GM19023 (cell line): Measurements from ENCODE around the gene NLRP9.
"Not testable (repeated sequence)": the region's sequence is repeated elsewhere in the genome, so short reads cannot be mapped to it uniquely, and the experiment has no call there.

Source experiments
- ATAC-seq: cut with Tn5 transposase; IDR thresholded peaks from one replicate; pipeline ENCODE4 v1.9.1; 2021; ENCODE audit warnings: mild to moderate bottlenecking, moderate library complexity; ENCODE audit not compliant: unreplicated experiment

Gene NLRP9

DNA sequence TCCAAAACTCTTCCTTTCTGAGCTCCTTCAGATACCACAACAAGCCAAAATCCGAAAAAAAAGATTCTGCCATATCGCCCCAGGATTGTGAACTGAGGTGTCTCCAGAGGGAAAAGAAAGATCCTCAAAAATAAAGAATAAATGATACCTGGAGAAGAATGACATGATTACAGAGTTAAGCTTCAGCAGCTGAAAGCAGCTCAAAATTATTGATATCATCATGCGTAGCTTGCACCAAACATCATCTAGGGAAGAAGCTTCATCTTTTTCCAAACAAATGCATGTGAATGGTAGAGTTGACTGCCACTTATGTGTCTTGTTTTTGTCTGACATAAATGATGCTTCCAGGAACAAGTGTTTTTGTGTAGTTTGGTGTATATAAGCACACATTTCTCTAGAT, at the start of gene NLRP9:
NLRP9 (minus strand) TSS at position 101 of the 400 bp plus-strand sequence; CDS start at position 73, 28 bp downstream.
- no peak for ATAC-seq

DNA sequence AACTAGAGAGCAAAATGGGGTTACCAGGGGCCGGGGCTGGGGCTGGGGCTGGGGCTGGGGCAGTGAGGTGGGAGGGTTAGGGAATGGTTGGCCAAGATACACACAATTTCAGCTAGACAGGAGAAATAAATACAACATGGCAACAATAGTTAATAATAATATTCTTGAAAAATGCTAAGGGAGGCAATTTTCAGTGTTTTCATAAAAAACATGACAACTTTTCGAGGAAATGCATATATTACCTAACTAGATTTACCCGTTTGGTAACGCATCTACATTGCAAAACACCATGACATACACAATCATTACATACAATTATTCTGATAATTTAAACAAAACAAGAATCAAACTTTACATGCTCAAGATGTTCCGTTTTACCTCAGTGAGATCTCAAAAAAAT, 42.9 kb upstream of the NLRP9 start:
- no peak for ATAC-seq

DNA sequence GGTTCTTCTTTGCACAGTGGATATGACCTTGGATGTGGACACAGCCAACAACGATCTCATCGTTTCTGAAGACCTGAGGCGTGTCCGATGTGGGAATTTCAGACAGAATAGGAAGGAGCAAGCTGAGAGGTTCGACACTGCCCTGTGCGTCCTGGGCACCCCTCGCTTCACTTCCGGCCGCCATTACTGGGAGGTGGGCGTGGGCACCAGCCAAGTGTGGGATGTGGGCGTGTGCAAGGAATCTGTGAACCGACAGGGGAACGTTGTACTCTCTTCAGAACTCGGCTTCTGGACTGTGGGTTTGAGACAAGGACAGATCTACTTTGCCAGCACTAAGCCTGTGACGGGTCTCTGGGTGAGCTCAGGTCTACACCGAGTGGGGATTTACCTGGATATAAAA, 40.1 kb upstream of the NLRP9 start:
- no peak for ATAC-seq

DNA sequence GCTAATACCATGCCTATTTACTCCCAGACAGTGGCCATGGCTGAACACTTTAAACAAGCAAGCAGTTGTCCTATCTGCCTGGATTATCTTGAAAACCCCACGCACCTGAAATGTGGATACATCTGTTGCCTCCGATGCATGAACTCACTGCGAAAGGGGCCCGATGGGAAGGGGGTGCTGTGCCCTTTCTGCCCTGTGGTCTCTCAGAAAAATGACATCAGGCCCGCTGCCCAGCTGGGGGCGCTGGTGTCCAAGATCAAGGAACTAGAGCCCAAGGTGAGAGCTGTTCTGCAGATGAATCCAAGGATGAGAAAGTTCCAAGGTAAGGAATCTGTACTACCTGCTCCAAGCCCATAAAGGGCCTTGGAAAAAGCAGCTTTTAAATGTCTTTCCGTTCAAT, 39.3 kb upstream of the NLRP9 start:
- no peak for ATAC-seq

GRCh38 chr19:55769632-55770031, 31.4 kb upstream of the NLRP9 start:
- not testable (repeated sequence) for ATAC-seq

GRCh38 chr19:55768818-55769217, 30.6 kb upstream of the NLRP9 start, which contains the start of gene RFPL4AL1:
TSS of gene RFPL4AL1 (plus strand) at chr19:55769118. CDS start at chr19:55771805, 2,687 bp downstream.
- ATAC-seq: not testable (repeated sequence)

GRCh38 chr19:55766466-55766865, 28.3 kb upstream of the NLRP9 start:
- ATAC-seq: no peak

DNA sequence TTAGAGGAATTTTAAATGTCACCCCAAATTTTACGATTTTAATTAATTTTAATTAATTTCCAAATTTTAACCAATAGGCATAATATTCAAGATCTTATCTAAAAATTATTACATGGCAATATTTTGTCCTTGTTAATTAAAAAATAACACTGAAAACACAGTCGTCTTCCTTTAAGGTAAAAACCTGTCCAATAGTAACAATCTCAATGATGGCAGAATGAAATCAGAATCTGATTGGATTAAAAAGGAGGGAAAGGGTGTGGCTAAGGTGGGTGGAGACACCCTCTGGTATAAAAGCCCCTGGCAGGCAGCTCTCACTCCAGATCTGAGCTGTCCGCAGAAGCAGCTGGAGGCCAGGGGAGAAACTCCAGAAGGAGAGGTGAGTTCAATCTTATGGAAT, 20.6 kb upstream of the NLRP9 start, which contains the start of gene RFPL4A:
RFPL4A (plus strand) TSS at position 301 of the 400 bp plus-strand sequence. CDS start 2,704 bp downstream, outside the sequence.
- not testable (repeated sequence) for ATAC-seq

DNA sequence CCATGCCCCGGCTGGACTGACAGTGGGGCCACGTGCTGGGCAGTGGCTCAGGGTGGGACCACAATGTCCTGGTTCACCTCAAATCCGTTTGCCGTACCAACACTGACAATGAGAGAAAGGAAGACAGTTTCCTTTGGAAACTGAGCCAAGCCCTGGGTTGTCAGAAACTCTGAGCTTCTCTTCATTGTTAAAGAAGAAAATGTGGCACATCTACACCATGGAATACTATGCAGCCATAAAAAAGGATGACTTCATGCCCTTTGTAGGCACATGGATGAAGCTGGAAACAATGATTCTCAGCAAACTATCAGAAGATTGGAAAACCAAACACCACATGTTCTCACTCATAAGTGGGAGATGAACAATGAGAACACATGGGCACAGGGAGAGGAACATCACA, 18.6 kb upstream of the NLRP9 start:
- not testable (repeated sequence) for ATAC-seq

DNA sequence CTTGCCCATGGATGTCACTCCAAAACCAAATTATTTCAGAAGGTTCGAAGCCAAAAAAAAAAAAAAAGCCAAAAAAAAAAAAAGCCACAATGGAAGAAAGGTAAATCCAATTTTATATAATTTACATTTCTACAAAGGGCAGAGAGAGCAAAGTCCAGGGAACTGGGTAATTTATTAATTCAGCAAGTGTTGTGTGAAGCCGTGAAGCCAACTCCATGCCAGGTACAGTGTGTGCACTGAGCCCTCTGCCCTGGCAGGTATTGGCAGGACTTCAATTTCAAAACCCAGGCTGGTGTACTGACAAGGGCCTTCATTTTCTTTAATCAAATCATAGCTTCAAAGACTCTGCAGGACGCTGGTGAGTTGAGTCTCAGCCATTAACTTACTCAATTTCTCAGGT, 15.2 kb upstream of the NLRP9 start:
- ATAC-seq: no peak

DNA sequence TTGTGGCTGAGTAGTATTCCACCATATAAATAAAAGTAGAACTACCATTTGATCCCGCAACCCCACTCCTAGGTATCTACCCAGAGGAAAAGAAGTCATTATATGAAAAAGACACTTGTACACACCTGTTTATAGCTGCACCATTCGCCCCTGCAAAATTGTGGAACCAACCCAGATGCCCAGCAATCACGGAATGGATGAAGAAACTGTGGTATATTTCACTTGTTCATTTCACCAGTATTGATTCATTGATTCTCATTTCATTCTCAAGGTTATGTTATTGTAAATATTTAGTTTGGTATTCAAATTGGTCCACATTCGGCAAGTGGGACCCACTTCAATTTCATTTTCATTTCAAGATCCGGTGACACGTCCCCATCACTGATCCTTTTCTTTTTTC, 12.5 kb upstream of the NLRP9 start:
- ATAC-seq: no peak

- ATAC-seq: not testable (repeated sequence)
These were observed 7.8 kb downstream of the NLRP9 start for GRCh38 chr19:55730378-55730777.

DNA sequence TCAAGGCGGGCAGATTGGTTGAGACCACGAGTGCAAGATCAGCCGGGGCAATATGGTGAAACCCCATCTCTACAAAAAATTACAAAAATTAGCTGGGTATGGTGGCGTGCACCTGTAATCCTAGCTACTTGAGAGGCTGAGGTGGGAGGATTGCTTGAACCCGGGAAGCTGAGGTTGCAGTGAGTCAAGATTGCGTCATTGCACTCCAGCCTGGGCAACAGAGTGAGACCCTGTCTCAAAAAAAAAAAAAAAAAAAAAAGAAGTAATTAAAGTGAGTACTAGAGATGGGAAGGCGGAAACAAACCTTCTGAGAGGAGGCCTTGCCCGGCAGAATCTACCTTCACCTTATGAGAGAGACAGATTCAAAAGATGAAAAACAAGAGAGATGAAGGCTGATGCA, 14.7 kb downstream of the NLRP9 start:
- no peak for ATAC-seq

DNA sequence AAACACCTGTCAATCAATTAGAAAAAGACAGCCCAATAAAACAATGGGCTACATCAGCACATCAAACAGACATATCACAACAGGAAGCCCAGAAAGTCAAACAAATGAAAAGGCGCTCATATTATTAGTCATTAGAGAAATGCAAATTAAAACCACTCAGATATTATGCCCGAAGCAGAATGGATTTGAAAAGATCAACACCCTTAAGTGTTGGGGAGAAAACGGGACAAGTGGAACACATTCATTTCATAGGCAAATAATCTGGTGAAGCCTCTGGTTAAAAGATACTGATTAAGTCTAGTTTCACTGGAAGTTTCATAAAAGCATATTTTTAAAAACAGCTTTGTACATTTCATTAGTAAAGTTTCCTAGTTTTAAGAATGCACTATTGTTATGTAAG, 17.4 kb downstream of the NLRP9 start:
- no peak for ATAC-seq

GRCh38 chr19:55720214-55720746, 17.9 kb downstream of the NLRP9 start:
- ATAC-seq: no peak

DNA sequence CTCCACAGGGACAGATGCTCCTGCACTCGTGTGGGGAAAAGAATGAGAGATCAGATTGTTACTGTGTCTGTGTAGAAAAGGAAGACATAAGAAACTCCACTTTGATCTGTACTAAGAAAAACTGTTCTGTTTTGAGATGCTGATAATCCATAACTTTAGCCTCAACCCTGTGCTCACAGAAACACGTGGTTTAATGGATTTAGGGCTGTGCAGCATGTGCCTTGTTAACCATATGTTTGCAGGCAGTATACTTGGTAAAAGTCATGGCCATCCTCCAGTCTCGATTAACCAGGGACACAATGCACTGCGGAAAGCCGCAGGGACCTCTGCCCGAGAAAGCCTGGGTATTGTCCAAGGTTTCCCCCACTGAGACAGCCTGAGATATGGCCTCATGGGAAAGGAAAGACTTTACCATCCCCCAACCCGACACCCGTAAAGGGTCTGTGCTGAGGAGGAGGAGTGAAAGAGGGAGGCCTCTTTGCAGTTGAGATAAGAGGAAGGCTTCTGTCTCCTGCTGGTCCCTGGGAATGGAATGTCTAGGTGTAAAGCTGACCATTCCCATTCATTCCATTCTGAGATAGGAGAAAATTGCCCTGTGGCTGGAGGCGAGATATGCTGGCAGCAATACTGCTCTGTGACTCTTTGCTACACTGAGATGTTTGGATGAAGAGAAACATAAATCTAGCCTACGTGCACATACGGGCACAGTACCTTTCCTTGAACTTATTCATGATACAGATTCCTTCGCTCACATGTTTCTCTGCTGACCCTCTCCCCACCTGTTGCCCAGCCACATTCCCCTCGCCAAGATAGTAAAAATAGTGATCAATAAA, 20.1 kb downstream of the NLRP9 start:
- ATAC-seq: not testable (repeated sequence)

DNA sequence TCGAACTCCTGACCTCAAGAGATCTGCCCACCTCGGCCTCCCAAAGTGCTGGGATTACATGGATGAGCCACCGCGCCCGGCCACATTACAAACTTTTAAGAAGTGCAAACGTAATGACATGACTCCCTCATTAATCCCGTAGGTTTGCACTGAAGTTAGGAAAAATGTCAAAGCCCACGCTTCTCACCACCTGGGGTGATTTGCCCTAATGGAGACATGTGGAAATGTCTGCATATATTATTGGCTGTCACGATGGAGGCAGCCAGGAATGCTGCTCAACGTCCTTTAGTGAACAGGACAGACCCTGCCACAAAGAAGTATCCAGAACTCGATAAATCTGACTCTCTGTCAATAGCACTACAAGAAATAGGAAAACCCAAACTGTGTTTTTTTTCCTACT, 21.0 kb downstream of the NLRP9 start:
- ATAC-seq: no peak

- no peak for ATAC-seq
These were observed 21.7 kb downstream of the NLRP9 start for GRCh38 chr19:55716531-55716930.

DNA sequence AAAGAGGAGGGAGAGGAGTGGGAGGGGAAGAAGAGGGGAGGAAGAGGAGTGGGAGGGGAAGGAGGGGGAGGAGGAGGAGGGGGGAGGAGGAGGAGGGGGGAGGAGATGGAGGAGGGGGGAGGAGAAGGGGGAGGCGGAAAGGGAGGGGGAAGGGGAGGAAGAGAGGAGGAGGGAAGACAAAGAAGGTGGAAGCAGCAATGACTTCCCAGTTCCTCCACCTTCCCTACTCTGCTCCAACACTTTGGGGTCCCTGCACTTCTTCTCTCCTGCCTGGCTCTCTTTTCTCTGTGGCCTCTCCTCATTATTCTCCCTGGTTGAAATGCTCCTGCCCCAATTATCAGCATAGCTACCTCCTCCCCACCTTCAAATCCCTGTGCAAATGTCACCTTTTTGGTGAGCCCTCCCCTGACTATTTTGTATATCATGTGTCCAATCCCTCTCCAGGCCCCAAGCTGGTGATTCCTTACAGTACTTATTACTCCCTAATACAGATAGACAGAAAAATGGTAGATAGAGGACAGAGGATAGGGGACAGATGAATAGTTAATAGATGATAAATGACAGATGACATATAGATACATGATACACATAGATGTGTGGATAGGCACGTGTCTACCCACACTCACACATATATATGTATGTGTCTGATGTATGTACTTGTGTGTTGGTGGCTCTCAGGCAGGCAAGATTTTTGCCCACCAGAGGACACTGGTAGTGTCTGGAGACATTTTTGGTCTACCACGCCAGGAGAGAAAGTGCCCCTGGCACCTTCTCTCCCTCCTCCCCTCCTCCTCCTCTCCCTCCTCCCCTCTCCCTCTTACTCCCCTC, 25.2 kb downstream of the NLRP9 start:
- ATAC-seq: no peak

DNA sequence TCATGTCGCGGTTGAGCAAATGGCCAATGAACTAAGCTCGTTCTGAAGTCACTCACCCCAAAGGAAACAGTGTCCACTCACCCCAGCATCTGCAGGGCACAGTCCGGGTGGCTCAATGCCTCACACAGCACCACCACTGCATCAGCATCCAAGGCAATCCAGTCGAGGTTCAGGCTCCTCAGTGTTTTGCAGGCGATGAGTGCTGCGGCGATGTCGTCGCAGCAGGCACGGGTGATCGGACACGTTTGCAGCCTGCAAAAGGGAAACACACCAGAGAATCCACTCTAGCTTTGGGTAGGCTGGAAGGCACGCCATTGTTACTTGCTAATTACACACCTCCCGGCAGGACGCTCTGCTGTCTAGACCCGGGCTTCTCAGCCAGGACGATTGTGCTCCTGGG, 26.5 kb downstream of the NLRP9 start:
- no peak for ATAC-seq

DNA sequence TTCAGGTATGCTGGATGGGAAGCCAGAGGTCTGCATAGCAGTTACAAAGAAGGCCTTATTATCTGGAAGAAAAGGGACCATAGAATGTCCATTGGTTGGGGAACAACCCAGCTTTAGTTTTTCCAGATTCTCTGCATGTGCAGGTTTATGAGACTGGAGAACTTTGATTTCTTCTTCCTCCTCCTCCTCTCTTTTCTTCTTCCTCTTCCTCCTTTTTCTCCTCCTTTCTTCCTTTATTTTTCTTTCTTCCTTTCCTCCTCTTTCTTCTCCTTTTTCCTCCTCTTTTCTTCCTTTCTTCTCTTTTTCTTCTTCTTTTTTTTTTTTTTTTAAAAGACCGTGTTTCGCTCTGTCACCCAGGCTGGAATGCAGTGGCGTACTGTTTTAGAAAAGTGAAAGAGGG, 32.2 kb downstream of the NLRP9 start:
- no peak for ATAC-seq
